GM19193 (cell line): ENCODE results near the gene HNRNPUL1.
A peak's percentile ranks its signal among the peaks of the same experiment; 100 is the strongest.

Experiments used
- POLR2A ChIP-seq: IDR thresholded peaks from 4 replicates; pipeline ENCODE4 v1.6.1; 2011; ENCODE audit not compliant: insufficient read depth, insufficient read length; ENCODE audit errors: extremely low read depth

The HNRNPUL1 gene

DNA sequence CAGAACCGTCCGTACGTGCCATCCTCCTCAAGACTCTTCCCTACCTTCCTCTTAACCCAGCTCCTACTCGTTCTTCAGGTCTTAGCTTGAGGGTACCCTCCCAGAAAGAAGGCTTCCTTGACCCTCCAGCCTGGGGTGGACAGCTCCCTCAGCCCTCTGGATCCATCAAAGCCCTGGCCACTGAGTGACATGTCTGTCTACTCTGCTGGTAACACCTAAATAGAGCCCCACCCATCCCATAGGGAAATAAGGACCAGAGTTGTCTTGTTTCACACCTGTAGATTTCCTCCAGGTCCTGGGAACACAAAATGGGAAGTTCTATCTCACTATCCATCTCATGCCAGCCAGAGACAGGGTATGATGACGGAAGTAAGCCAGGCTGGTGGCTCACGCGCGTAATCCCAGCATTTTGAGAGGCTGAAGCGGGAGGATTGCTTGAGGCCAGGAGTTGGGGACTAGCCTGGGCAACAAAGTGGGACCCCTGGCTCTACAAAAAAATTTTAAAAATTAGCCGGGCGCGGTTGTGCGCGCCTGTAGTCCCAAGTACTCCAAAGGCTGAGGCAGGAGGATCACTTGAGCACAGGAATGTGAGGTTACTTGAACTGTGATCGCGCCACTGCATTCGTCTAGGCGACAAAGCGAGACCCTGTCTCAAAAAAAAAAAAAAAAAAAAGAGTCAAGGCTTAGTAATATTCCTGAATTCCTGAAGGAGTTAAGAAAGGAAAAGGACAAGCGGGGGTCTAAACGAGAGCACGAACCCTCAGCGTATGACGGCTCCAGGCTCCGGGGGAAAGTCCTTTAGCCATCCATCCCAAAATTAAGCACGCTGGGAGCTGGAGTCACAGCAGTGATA lies 45.2 kb downstream of the HNRNPUL1 start:
- no peak for TF ChIP-seq POLR2A

DNA sequence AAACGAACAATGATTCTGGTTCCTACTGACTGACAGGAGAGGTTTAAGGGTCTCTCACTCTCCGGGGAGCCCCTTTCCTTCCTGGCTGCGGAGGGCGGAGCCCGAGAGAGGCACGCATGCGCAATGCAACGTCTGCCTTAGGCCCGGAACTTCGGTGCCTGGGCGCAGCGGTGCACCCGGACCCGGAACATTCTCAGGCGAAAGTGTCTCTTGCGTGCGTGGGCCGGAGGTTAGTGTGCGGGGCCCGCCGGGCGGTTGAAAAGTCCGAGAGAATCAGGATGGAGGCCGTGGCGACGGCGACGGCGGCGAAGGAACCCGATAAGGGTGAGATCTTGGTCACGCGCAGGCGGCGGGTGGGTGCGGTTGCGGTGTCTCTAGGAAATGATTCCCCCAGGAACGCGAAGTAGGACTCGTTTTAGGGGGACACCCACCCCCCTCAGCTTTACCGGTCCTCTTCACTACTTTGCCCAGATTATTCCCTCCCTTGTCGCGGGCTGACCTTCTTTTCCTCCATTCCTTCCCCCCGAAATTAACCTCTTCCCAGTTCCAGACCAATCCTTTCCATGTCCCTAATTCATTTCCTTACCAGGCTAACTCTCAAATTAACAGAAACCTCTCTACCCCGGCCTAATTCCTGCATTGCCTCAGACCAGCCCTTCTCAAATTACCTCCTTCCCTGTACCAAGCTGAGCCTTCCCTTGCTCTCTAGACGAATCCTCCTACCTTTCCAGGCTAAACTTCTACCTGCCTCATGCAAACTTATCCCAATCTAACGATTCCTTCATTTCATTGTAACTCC lies 46.1 kb downstream of the HNRNPUL1 start, which contains the start of gene CCDC97:
TSS of gene CCDC97 (plus strand) at position 140 of the 799 bp plus-strand sequence. CDS start at position 279, 139 bp downstream.
- peak; percentile 90 for TF ChIP-seq POLR2A

DNA sequence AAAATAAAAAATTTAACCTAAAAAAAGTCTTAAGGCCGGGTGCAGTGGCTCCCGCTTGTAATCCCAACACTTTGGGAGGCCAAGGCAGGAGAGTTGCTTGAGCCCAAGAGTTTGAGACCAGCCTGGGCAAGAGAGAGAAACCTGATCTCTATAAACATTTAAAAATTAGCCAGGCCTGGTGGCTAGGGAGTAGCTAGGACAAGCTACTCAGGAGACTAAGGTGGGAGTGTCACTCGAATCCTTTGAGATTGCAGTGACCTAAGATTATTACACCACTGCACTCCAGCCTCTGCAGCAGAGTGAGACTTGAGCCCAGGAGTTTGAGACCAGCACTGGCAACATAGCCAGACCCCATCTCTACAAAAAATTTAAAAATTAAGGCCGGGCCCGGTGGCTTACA lies 46.9 kb downstream of the HNRNPUL1 start:
- TF ChIP-seq POLR2A: no peak

DNA sequence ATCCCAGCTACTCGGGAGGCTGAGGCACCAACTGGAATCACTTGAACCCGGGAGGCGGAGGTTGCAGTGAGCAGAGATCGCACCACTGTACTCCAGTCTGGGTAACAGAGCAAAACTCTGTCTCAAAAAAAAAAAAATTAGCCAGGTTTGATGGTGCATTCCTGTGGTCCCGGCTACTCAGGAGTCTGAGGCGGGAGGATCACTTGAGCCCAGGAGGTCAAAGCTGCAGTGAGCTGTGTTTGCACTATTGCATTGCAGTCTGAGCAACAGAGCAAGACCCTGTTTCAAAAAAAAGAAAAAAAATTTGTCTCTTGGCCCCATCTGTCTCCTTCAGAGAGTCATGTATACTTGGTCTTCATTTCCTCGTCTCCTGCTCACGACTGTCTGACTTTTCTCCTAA lies 47.4 kb downstream of the HNRNPUL1 start:
- no peak for TF ChIP-seq POLR2A

DNA sequence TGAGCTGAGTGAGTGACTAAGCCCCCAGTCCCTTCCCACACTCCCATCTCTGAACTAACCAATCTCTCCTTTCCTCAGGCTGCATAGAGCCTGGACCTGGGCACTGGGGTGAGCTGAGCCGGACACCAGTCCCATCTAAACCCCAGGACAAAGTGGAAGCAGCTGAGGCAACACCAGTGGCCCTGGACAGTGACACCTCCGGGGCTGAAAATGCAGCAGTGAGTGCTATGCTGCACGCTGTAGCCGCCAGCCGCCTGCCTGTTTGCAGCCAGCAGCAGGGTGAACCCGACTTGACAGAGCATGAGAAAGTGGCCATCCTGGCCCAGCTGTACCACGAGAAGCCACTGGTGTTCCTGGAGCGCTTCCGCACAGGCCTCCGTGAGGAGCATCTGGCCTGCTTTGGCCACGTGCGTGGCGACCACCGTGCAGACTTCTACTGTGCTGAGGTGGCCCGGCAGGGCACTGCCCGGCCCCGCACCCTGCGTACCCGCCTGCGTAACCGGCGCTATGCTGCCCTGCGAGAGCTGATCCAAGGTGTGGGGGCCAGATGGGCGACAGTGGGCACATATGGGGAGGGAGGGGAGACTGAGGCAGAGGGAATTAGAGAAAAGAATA lies 52.2 kb downstream of the HNRNPUL1 start:
- TF ChIP-seq POLR2A: no peak

DNA sequence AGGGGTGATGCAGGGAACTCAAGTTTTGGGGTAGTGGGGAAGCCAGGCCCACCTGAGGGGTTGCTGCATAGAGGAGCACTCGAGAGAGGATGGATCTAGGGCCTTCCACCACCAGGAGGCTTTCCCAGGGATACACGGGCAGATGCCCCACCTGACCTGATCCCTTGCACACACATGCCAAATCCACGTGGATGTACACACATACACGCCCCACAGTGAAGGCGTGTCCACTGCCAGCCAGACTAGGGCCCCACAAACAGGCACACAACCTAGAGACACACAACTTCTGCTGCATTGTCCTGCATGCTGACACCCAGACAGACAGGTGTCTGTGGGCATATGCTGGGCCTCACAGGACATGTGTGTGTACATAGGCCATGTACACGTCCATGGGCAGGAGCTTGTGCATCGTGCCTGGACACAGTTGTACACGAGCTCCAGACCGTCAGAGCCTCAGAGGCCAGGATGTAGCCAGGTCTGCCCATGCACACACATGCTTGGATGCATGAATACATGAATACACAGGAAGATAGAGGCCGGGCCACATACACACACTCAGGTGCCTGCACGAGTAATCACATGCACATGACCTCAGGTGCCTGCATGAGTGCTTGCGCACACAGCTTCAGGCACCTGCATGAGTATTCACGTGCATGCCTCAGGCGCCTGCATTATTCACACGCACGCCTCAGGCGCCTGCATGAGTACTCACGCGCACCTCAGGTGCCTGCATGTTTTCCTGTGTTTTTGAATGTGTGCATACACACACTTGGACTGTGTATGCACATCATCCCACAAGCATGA lies 54.7 kb downstream of the HNRNPUL1 start:
- no peak for TF ChIP-seq POLR2A

DNA sequence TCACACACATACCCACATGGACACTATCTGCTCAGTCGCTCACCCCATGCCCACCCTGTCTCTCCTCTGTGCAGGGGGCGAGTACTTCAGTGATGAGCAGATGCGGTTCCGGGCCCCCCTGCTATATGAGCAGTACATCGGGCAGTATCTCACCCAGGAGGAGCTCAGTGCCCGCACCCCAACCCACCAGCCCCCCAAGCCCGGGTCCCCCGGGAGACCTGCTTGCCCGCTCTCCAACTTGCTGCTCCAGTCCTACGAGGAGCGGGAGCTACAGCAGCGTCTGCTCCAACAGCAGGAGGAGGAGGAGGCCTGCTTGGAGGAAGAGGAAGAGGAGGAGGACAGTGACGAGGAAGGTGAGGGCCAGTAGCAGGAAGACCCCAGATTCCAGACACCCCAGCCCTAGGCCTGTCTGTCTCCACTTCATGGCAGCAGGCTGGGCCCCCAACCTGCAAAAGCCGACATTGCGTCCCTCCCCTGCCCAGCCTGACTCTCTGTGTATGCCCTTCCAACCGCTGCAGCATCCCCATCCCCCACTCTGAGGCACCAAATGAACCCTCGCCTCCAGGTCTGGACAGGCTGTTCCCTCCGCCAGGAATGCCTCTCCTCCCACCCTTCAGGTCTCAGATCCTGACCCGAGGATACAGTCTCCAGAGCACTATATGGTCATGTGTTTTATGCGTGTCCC lies 55.5 kb downstream of the HNRNPUL1 start:
- TF ChIP-seq POLR2A: no peak

DNA sequence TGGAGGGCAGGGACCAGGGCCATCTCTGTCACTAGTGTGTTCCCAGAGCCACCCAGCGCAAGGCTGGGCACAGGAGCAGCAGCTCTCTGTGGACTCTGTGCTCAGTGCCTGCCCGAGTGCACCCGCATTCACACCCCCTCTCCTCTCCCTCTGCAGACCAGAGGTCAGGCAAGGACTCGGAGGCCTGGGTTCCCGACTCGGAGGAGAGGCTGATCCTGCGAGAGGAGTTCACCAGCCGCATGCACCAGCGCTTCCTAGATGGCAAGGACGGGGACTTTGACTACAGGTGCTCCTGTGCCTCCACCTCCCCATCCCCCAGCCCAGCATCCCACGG lies 56.0 kb downstream of the HNRNPUL1 start:
- TF ChIP-seq POLR2A: peak; percentile 17

DNA sequence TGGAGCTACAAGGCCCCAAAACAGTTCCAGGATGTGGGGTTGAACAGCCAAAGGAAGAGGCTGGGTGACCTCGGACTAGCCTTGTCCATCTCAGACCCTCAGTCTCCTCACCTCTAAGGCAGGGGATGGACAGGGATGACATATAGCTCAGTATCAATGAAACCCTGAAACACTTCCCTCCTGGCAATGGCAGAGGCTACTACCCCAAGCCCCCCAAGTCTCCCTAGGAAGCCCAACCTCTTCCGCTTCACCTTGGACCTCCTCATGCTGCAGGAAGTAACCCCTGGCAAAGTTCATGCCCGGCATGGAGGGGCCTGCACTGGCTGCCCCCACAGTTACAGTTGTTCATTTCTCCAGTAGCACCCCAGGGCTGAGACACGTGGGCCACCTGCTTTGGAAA lies 56.4 kb downstream of the HNRNPUL1 start:
- TF ChIP-seq POLR2A: no peak

DNA sequence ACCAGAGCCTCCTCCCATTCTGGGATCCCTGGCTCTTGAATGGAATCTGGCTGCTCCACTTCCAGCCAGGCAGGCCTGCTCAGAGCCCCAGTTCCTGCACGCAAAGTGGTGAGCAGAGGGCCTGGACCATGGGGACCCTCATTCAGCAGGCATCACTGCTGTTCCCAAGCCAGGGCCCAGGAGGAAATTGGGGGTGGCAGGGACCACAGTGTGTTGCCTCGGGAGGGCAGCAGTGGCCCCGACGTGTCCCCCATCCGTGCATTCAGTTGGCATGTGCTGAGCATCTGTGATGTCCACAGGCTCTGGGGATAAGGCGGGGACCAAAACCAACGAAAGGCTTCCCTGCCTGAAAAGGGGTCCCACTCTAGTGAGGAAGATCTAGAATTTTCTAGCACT lies 57.0 kb downstream of the HNRNPUL1 start:
- TF ChIP-seq POLR2A: peak; percentile 22

DNA sequence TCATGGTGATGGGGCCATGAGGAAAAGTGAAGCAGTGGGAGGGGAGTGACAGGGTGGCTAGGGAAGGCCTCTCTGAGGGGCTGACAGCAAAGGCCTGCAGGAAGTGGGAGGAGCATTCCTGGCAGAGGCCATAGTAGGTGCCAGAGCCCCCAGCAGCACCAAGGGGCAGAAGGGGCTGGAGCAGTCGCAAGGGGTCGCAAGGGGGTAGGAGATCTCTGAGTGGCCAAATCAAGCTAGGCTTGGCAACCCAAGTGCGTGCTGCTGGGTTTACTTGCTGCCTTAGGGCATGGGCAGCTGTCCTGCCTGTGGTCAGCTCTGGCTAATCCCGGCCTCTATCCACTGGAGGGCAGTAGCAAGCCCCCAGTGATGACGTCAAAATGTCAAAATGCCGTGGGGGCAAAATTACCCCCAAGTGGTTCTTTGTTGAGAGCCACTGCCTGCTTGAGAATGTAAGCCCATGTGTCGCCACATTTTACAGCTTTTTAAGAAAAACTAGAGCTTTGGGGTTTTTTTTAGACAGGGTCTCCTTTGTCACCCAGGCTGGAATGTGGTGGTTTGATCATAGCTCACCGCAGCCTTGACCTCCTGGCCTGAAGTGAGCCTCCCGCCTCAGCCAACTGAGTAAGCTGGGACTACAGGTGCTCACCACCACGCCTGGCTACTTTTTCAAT lies 57.6 kb downstream of the HNRNPUL1 start:
- no peak for TF ChIP-seq POLR2A

DNA sequence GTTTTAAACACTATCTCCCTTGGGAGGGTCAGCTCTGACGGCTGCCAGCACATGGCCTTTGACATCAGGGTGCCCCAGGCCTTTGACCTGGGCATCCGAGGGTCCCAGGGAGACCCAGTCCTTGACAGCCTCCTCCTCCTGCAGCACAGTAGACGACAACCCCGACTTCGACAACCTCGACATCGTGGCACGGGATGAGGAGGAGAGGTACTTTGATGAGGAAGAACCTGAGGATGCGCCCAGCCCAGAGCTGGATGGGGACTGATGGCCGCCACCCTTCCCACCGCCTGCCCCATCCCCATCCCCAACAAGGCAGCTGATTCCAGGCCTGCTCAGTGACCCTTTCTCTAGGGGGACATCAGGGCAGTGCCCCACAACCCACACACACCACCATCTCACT lies 58.3 kb downstream of the HNRNPUL1 start:
- TF ChIP-seq POLR2A: no peak

DNA sequence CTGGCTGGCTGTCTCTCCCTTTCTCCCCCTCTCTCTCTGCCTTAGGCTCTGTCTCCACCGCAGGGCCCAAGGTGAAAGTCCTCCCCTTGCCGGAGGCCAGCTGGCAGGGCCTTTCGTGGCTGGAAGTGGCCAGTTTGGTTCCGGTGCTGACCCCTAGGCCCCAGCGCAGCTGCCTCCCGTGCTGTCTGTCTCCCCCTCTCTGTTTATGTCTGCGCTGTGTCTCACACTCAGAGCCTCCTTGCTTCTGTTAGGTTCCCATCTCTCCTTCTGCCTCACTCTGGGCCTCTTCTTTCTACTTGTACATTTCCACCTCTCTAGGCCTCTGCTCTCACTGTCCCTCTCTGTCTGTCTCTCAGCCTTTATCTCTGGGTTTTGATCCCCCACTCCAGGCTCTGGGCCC lies 58.9 kb downstream of the HNRNPUL1 start:
- no peak for TF ChIP-seq POLR2A

DNA sequence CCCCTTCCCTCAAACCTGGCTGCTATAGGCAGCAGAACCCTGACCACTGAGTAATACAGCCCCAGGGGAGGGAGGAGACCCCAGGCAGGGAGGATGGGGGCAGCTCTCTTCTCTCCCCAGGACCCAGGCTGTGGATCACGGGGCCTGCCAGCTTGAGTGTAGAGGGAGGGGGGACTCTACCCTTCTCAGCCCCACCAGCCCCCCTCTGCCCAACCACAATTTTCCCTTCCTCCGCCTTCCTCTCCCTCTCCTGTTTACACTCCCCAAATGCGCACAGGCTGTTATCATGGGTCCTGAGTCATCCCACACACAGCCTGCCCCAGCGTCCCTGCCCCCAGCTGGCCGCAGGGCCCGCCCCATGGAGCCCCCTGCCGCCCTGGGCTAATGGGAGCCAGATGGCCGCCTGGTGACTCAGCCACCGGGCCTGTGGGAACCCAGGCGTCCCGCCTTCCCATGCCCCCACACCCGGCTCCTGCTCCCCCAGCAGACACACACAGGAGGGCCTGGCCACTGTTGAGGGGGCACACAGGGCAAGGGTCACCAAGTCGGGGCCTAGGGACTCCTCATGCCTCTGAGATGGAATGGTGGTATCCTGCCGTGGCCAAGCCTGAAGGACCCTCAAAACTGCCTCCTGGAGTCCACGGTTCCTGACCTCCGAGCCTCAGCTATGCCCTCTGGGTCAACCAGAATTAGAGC lies 59.4 kb downstream of the HNRNPUL1 start:
- TF ChIP-seq POLR2A: no peak

DNA sequence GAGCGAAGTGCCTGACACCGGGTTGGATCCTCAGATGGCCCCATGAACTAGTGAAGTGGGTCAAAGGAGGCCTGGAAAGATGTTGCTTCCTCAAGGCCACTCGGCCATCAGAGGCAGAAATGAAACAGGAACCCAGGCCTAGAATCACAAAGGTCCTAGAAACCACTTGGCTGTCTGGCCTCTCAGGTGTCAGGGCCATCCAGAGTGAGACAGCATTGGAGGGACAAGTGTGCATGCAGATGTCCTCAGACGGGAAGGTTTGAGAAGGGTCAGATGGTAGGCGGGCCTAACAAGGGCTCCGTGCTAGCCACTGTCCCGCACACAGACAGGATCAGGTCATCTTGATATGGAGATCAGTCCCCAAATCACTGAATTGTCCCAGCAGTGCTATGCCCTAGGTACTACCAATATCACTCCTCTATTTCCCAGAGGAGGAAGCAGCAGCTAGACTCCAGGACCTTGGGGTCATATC lies 60.1 kb downstream of the HNRNPUL1 start:
- no peak for TF ChIP-seq POLR2A
